KMS-11 (cell line): ENCODE measurements around the gene BAZ1A.

ENCODE experiments used
- H2AFZ ChIP-seq: fragments of 200-600 bp; sonication (generic); 2 replicates; pipeline ENCODE4 v1.6.1; 2016; ENCODE audit warnings: antibody characterized with exemption, mixed run types, low read depth
- H3K27ac ChIP-seq: fragments of 200-600 bp; sonication (generic); 2 replicates; pipeline ENCODE4 v1.6.1; 2016; ENCODE audit warnings: mild to moderate bottlenecking, mixed run types
- H3K27me3 ChIP-seq: fragments of 200-600 bp; sonication (generic); 2 replicates; pipeline ENCODE4 v1.6.1; 2017; ENCODE audit warnings: mild to moderate bottlenecking, low read depth, mixed run types, moderate library complexity; ENCODE audit not compliant: insufficient read depth
- H3K36me3 ChIP-seq: fragments of 200-600 bp; sonication (generic); 2 replicates; pipeline ENCODE4 v1.6.1; 2017; ENCODE audit warnings: mild to moderate bottlenecking, mixed run types; ENCODE audit not compliant: insufficient read depth
- H3K4me1 ChIP-seq: fragments of 200-600 bp; sonication (generic); 2 replicates; pipeline ENCODE4 v1.6.1; 2016; ENCODE audit warnings: mild to moderate bottlenecking, low read depth, mixed run types; ENCODE audit not compliant: poor library complexity, severe bottlenecking
- H3K4me2 ChIP-seq: fragments of 200-600 bp; sonication (generic); 2 replicates; pipeline ENCODE4 v1.7.0; 2016; ENCODE audit warnings: mild to moderate bottlenecking, mixed run types
- H3K4me3 ChIP-seq: fragments of 200-600 bp; sonication (generic); IDR thresholded peaks from 2 replicates; pipeline ENCODE4 v1.6.1; 2017; ENCODE audit warnings: low read depth, low read length, mixed read lengths; ENCODE audit not compliant: insufficient read depth
- H3K79me2 ChIP-seq: fragments of 200-600 bp; sonication (generic); 2 replicates; pipeline ENCODE4 v1.6.1; 2016; ENCODE audit warnings: low read depth, mixed run types; ENCODE audit not compliant: insufficient read depth
- H3K9ac ChIP-seq: fragments of 200-600 bp; sonication (generic); 2 replicates; pipeline ENCODE4 v1.6.1; 2016; ENCODE audit warnings: mild to moderate bottlenecking, mixed run types
- H4K20me1 ChIP-seq: fragments of 200-600 bp; sonication (generic); 2 replicates; pipeline ENCODE4 v1.6.1; 2016; ENCODE audit warnings: mild to moderate bottlenecking, mixed run types; ENCODE audit not compliant: insufficient read depth
- TF ChIP-seq, protein P1 (sequence below): fragments of 200-600 bp; sonication (generic); conservative IDR thresholded peaks from 2 replicates; pipeline ENCODE4 v1.6.1; 2017; ENCODE audit warnings: low read depth, mild to moderate bottlenecking, antibody characterized with exemption, low read length, moderate library complexity, mixed read lengths

BAZ1A gene

DNA sequence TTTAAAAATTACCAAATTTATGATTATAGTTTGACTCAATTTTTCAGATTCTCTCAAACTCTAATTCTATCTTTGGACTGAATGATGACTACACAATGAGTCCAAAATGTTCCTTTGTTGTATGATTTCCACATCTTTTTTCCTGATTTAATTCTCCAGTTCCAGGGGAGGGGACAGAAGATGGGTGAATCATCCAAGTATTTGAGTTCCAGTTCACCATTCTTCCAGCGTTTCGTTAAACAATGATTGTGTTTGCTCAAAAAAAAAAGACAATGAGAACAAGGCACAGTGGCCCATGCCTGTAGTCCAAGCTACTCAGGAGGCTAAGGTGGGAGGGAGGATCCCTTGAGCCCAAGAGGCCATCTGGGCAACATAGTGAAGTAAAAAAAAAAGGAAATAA lies 23.8 kb downstream of the BAZ1A start:
- Histone ChIP-seq H3K27me3 (no peaks in the 10 kb centered on the region), H3K27ac (no peak overlapping the region), H3K36me3 (no peaks in the 10 kb centered on the region), H3K9ac (no peak overlapping the region), H2AFZ (no peak overlapping the region), H3K4me3 (no peak overlapping the region), H3K4me2 (no peak overlapping the region), H3K79me2 (no peaks in the 10 kb centered on the region), H3K4me1 (no peaks in the 10 kb centered on the region), H4K20me1 (no peaks in the 10 kb centered on the region)
- TF ChIP-seq, protein P1, sequence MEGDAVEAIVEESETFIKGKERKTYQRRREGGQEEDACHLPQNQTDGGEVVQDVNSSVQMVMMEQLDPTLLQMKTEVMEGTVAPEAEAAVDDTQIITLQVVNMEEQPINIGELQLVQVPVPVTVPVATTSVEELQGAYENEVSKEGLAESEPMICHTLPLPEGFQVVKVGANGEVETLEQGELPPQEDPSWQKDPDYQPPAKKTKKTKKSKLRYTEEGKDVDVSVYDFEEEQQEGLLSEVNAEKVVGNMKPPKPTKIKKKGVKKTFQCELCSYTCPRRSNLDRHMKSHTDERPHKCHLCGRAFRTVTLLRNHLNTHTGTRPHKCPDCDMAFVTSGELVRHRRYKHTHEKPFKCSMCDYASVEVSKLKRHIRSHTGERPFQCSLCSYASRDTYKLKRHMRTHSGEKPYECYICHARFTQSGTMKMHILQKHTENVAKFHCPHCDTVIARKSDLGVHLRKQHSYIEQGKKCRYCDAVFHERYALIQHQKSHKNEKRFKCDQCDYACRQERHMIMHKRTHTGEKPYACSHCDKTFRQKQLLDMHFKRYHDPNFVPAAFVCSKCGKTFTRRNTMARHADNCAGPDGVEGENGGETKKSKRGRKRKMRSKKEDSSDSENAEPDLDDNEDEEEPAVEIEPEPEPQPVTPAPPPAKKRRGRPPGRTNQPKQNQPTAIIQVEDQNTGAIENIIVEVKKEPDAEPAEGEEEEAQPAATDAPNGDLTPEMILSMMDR: no peak

DNA sequence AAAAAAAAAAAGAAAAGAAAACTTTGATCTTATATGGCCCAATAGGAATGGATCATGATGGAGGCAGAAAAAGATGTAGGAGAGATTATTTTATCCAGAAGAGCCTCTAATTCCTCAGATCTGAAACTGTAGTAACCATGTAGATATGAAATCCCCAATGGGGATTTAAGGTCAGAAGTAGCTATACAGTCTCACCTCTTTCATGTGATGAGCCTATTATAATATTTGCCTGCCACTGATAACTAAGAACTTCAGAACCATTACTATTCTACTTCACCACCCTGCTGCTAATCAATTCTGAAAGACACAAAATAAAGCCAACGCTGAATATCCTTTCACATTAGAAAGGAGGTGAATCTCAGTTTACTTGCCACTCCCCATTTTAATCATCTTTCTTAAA lies 29.3 kb downstream of the BAZ1A start:
- Histone ChIP-seq H3K27ac (no peak overlapping the region), H3K79me2 (no peaks in the 10 kb centered on the region), H3K9ac (no peak overlapping the region), H3K4me2 (no peak overlapping the region), H3K4me3 (no peak overlapping the region), H4K20me1 (no peaks in the 10 kb centered on the region), H3K27me3 (no peaks in the 10 kb centered on the region), H3K36me3 (no peaks in the 10 kb centered on the region), H2AFZ (no peak overlapping the region), H3K4me1 (peaks cover 11% of the 10 kb centered on the region)
- TF ChIP-seq, protein P1: no peak

DNA sequence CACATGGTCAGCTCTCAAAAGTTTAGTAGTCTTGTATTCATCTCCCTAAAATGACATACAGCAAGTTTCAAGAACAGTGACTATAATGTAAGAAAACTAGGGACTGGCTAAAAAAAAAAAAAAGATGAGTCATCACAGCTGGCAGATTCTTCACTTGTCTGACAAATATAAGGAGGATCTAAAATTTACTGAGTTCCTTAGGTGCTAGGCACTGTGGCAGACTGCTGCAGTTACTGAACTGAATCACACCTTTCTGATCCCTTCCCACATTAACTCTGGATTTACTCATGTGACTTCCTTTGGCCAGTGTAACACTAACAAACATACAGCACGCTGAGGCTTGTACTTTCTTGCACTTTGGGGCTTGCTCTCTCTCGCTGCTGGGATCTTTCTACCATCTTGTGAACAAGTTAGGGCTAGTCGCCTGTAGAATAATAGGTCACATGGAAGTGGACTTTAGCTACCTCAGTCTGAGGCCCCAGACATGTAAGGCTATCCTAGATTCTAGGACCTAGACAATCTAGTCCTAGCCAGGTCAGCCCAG lies 32.1 kb downstream of the BAZ1A start:
- no peak overlapping the region for H2AFZ ChIP-seq
- H3K4me3 ChIP-seq: no peak overlapping the region
- no peaks in the 10 kb centered on the region for H3K36me3 ChIP-seq
- peak overlapping the region; percentile 24; the same call in 1 of the 2 replicates for H3K27ac ChIP-seq
- H3K27me3 ChIP-seq: no peaks in the 10 kb centered on the region
- TF ChIP-seq, protein P1: no peak
- no peak overlapping the region for H3K9ac ChIP-seq
- no peaks in the 10 kb centered on the region for H4K20me1 ChIP-seq
- no peak overlapping the region for H3K4me2 ChIP-seq
- no peaks in the 10 kb centered on the region for H3K79me2 ChIP-seq
- peaks cover 11% of the 10 kb centered on the region for H3K4me1 ChIP-seq

DNA sequence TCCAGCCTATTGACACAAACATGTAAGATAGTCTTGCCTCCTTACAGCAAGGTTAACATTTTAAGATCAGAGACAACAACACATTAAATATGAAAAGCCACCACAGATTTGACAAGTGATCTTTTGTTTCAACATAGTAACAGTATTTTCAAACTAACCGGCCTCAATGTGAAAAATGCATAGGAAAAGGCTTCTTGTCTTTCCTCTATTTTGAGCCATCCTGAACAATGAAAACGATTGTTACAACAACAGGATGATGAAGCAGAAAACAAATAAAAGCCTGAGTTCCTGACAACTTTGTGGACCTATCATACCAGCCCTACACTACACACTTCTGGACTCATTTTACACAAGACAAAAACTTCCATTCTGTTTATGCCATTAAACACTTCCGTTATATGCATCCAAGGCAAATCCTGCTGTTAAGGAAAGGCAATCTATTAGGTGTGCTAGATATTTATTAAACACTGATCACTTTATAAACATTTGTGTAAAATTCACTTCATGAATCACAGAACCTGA lies 37.3 kb downstream of the BAZ1A start:
- H3K9ac ChIP-seq: no peak overlapping the region
- no peaks in the 10 kb centered on the region for H3K36me3 ChIP-seq
- no peak overlapping the region for H3K4me3 ChIP-seq
- TF ChIP-seq, protein P1: no peak
- H3K4me1 ChIP-seq: peaks cover 3% of the 10 kb centered on the region
- H3K79me2 ChIP-seq: no peaks in the 10 kb centered on the region
- no peaks in the 10 kb centered on the region for H3K27me3 ChIP-seq
- H3K27ac ChIP-seq: no peak overlapping the region
- H2AFZ ChIP-seq: no peak overlapping the region
- H4K20me1 ChIP-seq: no peaks in the 10 kb centered on the region
- no peak overlapping the region for H3K4me2 ChIP-seq
